H1 (cell line): ENCODE results near the gene GNAQ. TPM values are rescaled to one million over a fixed set of nuclear protein-coding genes. Genes with fewer than 3 reads are reported as not detected.

ENCODE experiments used
- CTCF ChIA-PET: fragments of 300-600 bp; sonication (Branson Sonifier 250); formaldehyde crosslinking; loops from one replicate; lab custom pipeline; 2021; ENCODE audit not compliant: partially characterized antibody; lab: Charles Lee
- POLR2A ChIA-PET: fragments of 300-600 bp; sonication (Branson Sonifier 250); formaldehyde crosslinking; loops from one replicate; lab custom pipeline; 2021; ENCODE audit warnings: inconsistent platforms; ENCODE audit not compliant: partially characterized antibody; lab: Charles Lee
- DNase-seq, 2 experiments: peaks; one replicate each; pipeline versions ENCODE4 v3.0.0 to v3.0.0-alpha.2; 2010 to 2022; ENCODE audit warnings: low spot score in 2 of 2, low read depth in 1 of 2, mixed read lengths in 1 of 2
- FAIRE-seq: peaks from 2 replicates; lab custom pipeline; 2011; peaks lifted over from hg19 to GRCh38; lab: Jason Lieb, UNC
- H2AFZ ChIP-seq: 2 replicates; pipeline ENCODE4 v1.8.1; 2012; ENCODE audit warnings: low read length, inconsistent platforms
- H2AK5ac ChIP-seq: 2 replicates; pipeline ENCODE4 v1.6.1; 2013; ENCODE audit warnings: low read depth, low read length
- H2BK120ac ChIP-seq: replicated peaks from 2 replicates; pipeline ENCODE3; 2013; ENCODE audit warnings: low read depth, low read length, inconsistent platforms
- H2BK12ac ChIP-seq: 2 replicates; pipeline ENCODE4 v1.6.1; 2013; ENCODE audit warnings: low read depth, low read length
- H2BK15ac ChIP-seq: 2 replicates; pipeline ENCODE4 v1.6.1; 2013; ENCODE audit warnings: low read length
- H2BK20ac ChIP-seq: 2 replicates; pipeline ENCODE4 v1.6.1; 2013; ENCODE audit warnings: low read length
- H2BK5ac ChIP-seq: 2 replicates; pipeline ENCODE4 v1.6.1; 2013; ENCODE audit warnings: low read depth, low read length
- H3K14ac ChIP-seq: 2 replicates; pipeline ENCODE4 v1.6.1; 2013; ENCODE audit warnings: inconsistent platforms; ENCODE audit not compliant: insufficient read length
- H3K18ac ChIP-seq: 2 replicates; pipeline ENCODE4 v1.6.1; 2013; ENCODE audit warnings: low read length; ENCODE audit errors: extremely low read depth
- H3K23ac ChIP-seq: 2 replicates; pipeline ENCODE4 v1.6.1; 2013; ENCODE audit warnings: inconsistent platforms; ENCODE audit not compliant: insufficient read length
- H3K23me2 ChIP-seq: 2 replicates; pipeline ENCODE4 v1.6.1; 2013; ENCODE audit warnings: low read depth, low read length
- H3K27ac ChIP-seq: 2 replicates; pipeline ENCODE4 v1.6.1; 2011; ENCODE audit warnings: low read depth, low read length, inconsistent platforms
- H3K27me3 ChIP-seq, 4 experiments: replicated peaks in 1 of 4; 1 replicate in 1 of 4; 2 replicates in 3 of 4; pipeline versions ENCODE4 v1.6.1 to v1.8.1; 2011 to 2013; ENCODE audit warnings: low read length in 3 of 4, mild to moderate bottlenecking in 3 of 4, inconsistent platforms in 2 of 4, mixed read lengths in 2 of 4, moderate library complexity in 1 of 4; ENCODE audit not compliant: control insufficient read depth in 3 of 4, insufficient read depth in 3 of 4; ENCODE audit errors: extremely low read depth in 1 of 4
- H3K36me3 ChIP-seq, 4 experiments: 2 replicates each; pipeline versions ENCODE4 v1.6.1 to v1.8.1; 2011 to 2013; ENCODE audit warnings: mild to moderate bottlenecking in 4 of 4, low read length in 3 of 4, moderate library complexity in 2 of 4, control low read depth in 1 of 4, inconsistent platforms in 1 of 4; ENCODE audit not compliant: insufficient read depth in 4 of 4, control insufficient read depth in 2 of 4
- H3K4ac ChIP-seq: replicated peaks from 2 replicates; pipeline ENCODE3; 2013; ENCODE audit warnings: low read length, low read depth, mixed read lengths, inconsistent platforms; ENCODE audit not compliant: insufficient read length
- H3K4me1 ChIP-seq, 4 experiments: replicated peaks in 1 of 4; 1 replicate in 1 of 4; 2 replicates in 3 of 4; pipeline versions ENCODE4 v1.6.1 to v1.8.1; 2011 to 2013; ENCODE audit warnings: low read length in 3 of 4, inconsistent platforms in 2 of 4, mixed read lengths in 1 of 4; ENCODE audit not compliant: insufficient read depth in 4 of 4, control insufficient read depth in 3 of 4
- H3K4me2 ChIP-seq, 2 experiments: 2 replicates each; pipeline versions ENCODE4 v1.6.1 to v1.8.1; 2011 to 2013; ENCODE audit warnings: low read depth in 2 of 2, low read length in 2 of 2, control low read depth in 1 of 2, inconsistent platforms in 1 of 2, mild to moderate bottlenecking in 1 of 2; ENCODE audit not compliant: insufficient read depth in 1 of 2
- H3K4me3 ChIP-seq, 4 experiments: fragments of 200-600, 300-600 bp in 1 of 4; sonication (generic), shearing (Covaris generic), sonication (Bioruptor Twin) in 1 of 4; 2 replicates each; pipeline versions ENCODE4 v1.5.1 to v1.8.1; 2011 to 2016; ENCODE audit warnings: low read length in 4 of 4, low read depth in 3 of 4, control low read depth in 2 of 4, inconsistent platforms in 2 of 4, mild to moderate bottlenecking in 2 of 4, mixed read lengths in 1 of 4, moderate library complexity in 1 of 4; ENCODE audit not compliant: insufficient read depth in 2 of 4; ENCODE audit errors: extremely low read depth in 1 of 4
- H3K56ac ChIP-seq: replicated peaks from 2 replicates; pipeline ENCODE3; 2013; ENCODE audit warnings: low read depth, mild to moderate bottlenecking, mixed read lengths, low read length, inconsistent platforms; ENCODE audit not compliant: insufficient read length
- H3K79me1 ChIP-seq: 2 replicates; pipeline ENCODE4 v1.6.1; 2013; ENCODE audit warnings: low read depth, low read length, control low read depth
- H3K79me2 ChIP-seq, 2 experiments: 2 replicates each; pipeline versions ENCODE4 v1.6.1 to v1.8.1; 2012 to 2013; ENCODE audit warnings: low read length in 2 of 2, mild to moderate bottlenecking in 2 of 2, inconsistent platforms in 1 of 2; ENCODE audit not compliant: insufficient read depth in 2 of 2, control insufficient read depth in 1 of 2
- H3K9ac ChIP-seq, 4 experiments: replicated peaks in 1 of 4; 1 replicate in 1 of 4; 2 replicates in 3 of 4; pipeline versions ENCODE4 v1.6.1 to v1.8.1; 2011 to 2013; ENCODE audit warnings: low read depth in 3 of 4, low read length in 3 of 4, control low read depth in 2 of 4, mild to moderate bottlenecking in 2 of 4, moderate library complexity in 2 of 4, inconsistent platforms in 1 of 4; ENCODE audit errors: extremely low read depth in 1 of 4
- H3K9me3 ChIP-seq, 2 experiments: 2 replicates each; pipeline versions ENCODE4 v1.6.1 to v1.8.1; 2012 to 2013; ENCODE audit warnings: mild to moderate bottlenecking in 2 of 2, moderate library complexity in 2 of 2, control low read depth in 1 of 2, inconsistent platforms in 1 of 2, low read depth in 1 of 2, low read length in 1 of 2, mixed read lengths in 1 of 2; ENCODE audit not compliant: insufficient read depth in 2 of 2
- H4K20me1 ChIP-seq, 2 experiments: replicated peaks in 1 of 2; 2 replicates each; pipeline versions ENCODE3 to v1.8.1; 2011 to 2013; ENCODE audit warnings: inconsistent platforms in 2 of 2, low read length in 2 of 2, mild to moderate bottlenecking in 1 of 2; ENCODE audit not compliant: insufficient read depth in 2 of 2, control insufficient read depth in 1 of 2
- H4K5ac ChIP-seq: 2 replicates; pipeline ENCODE4 v1.6.1; 2013; ENCODE audit warnings: low read length, low read depth, mixed read lengths, inconsistent platforms; ENCODE audit not compliant: insufficient read length
- H4K8ac ChIP-seq: 2 replicates; pipeline ENCODE4 v1.8.0; 2013; ENCODE audit warnings: mild to moderate bottlenecking, moderate library complexity, low read length, inconsistent platforms; ENCODE audit not compliant: insufficient read depth; ENCODE audit errors: extremely low read depth
- H4K91ac ChIP-seq: replicated peaks from 2 replicates; pipeline ENCODE3; 2013; ENCODE audit warnings: low read length, mixed read lengths, inconsistent platforms; ENCODE audit not compliant: insufficient read length
- CHD2 ChIP-seq: IDR thresholded peaks from 2 replicates; pipeline ENCODE4 v1.6.1; 2012; ENCODE audit warnings: low read length, improper control_type of control experiment
- EP300 ChIP-seq, 2 experiments: IDR thresholded peaks; 1 replicate in 1 of 2; 2 replicates in 1 of 2; pipeline ENCODE4 v1.6.1; 2011 to 2012; ENCODE audit warnings: low read depth in 2 of 2, low read length in 2 of 2, mild to moderate bottlenecking in 2 of 2, borderline replicate concordance in 1 of 2, inconsistent platforms in 1 of 2, moderate library complexity in 1 of 2
- GABPA ChIP-seq: IDR thresholded peaks from 2 replicates; pipeline ENCODE4 v1.6.1; 2011; ENCODE audit warnings: mild to moderate bottlenecking, low read length, moderate library complexity, borderline replicate concordance; ENCODE audit not compliant: insufficient read depth
- JUN ChIP-seq: IDR thresholded peaks from 2 replicates; pipeline ENCODE4 v1.6.1; 2011; ENCODE audit warnings: low read depth, mild to moderate bottlenecking, improper control_type of control experiment, low read length
- KDM1A ChIP-seq: fragments of 200-600, 300-600 bp; sonication (generic); IDR thresholded peaks from 2 replicates; pipeline ENCODE4 v1.7.1; 2016; ENCODE audit warnings: mild to moderate bottlenecking, low read length, borderline replicate concordance
- KDM4A ChIP-seq: IDR thresholded peaks from one replicate; pipeline ENCODE4 v1.7.1; 2012; ENCODE audit warnings: low read depth, mild to moderate bottlenecking, moderate library complexity, low read length, inconsistent platforms; ENCODE audit not compliant: severe bottlenecking
- MAFK ChIP-seq: IDR thresholded peaks from 2 replicates; pipeline ENCODE4 v1.6.1; 2012; ENCODE audit warnings: low read depth, mild to moderate bottlenecking, improper control_type of control experiment, low read length
- NRF1 ChIP-seq: IDR thresholded peaks from 2 replicates; pipeline ENCODE4 v1.6.1; 2011; ENCODE audit warnings: mild to moderate bottlenecking, low read depth, low read length, improper control_type of control experiment
- POLR2A ChIP-seq, 2 experiments: IDR thresholded peaks; 1 replicate in 1 of 2; 2 replicates in 1 of 2; pipeline ENCODE4 v1.6.1; 2011; ENCODE audit warnings: low read depth in 2 of 2, low read length in 2 of 2, mild to moderate bottlenecking in 2 of 2; ENCODE audit errors: control extremely low read depth in 1 of 2
- RBBP5 ChIP-seq: IDR thresholded peaks from 2 replicates; pipeline ENCODE4 v1.7.1; 2012; ENCODE audit warnings: low read depth, mild to moderate bottlenecking, inconsistent platforms, low read length, moderate library complexity, borderline replicate concordance
- SIRT6 ChIP-seq: IDR thresholded peaks from one replicate; pipeline ENCODE4 v1.7.1; 2012; ENCODE audit warnings: low read length, inconsistent platforms
- TAF1 ChIP-seq: IDR thresholded peaks from 2 replicates; pipeline ENCODE4 v1.6.1; 2011; ENCODE audit warnings: mild to moderate bottlenecking, low read depth, low read length
- WGBS, 2 experiments: shearing (Covaris generic) in 1 of 2; methylation state at CpG; one replicate each; pipeline versions ENCODE4 v1.1.6 to v1.1.7; 2013 to 2015; ENCODE audit warnings: low lambda C conversion rate in 2 of 2, mixed read lengths in 2 of 2, inconsistent platforms in 1 of 2, low coverage in 1 of 2, missing lambda C conversion rate in 1 of 2; ENCODE audit not compliant: insufficient replicate concordance in 2 of 2, insufficient coverage in 1 of 2, insufficient read length in 1 of 2; ENCODE audit errors: extremely low coverage in 1 of 2, missing lambda C conversion rate in 1 of 2; 5-methylcytosine and 5-hydroxymethylcytosine counted together
- polyA plus RNA-seq, 7 experiments: library from polyadenylated mRNA; depleted of rRNA in 3 of 7; stranded (reverse) in 5 of 7; unstranded in 2 of 7; fragments of >200 nt in 5 of 7; fragments of 200-250 nt in 2 of 7; gene quantifications; 1 replicate in 5 of 7; 2 replicates in 1 of 7; 4 replicates in 1 of 7; pipeline versions ENCODE4 v1.2.1 to v1.2.3, GENCODE V29; 2011 to 2013; ENCODE audit warnings: missing spikeins in 2 of 7, mixed read lengths in 2 of 7
- total RNA-seq: library from RNA; stranded (reverse); fragmentation: NEBNext Ultra II Directional; extraction: Animal tissue kit (Norgen Biotek cat#: 25700); gene quantifications from 2 replicates; pipeline ENCODE4 v1.2.1, GENCODE V29; 2021
- TF ChIP-seq, protein P1 (sequence below): IDR thresholded peaks from 2 replicates; pipeline ENCODE4 v1.6.1; 2012; ENCODE audit warnings: low read length, inconsistent platforms

GNAQ gene
- total and polyA plus RNA-seq, 2 of the 8 experiments (the other 6 are each of a cell fraction or from before 2014, with no cell fraction given): 22.8 to 63.8 TPM

DNA sequence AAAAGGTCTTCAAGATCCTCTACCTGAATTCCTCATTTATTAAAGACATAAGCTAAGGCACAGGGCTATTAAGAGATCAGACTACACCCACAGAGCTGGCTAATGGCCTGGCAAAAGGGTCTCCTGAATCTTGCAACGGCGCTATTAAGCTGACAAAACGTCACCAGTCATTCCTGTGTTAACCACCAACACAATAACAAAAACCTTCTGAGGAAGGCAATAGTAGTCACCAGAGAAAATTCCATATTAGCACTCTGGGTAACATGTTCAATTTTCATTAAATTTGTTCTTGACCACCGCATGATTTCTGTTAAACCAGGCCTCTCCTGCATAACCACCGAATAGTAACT is 77.0 kb downstream of the GNAQ start:
- H4K20me1 ChIP-seq: peaks cover 3 to 5% of the 10 kb centered on the region in 2 experiments
- H3K27ac ChIP-seq: no peak overlapping the region
- H3K4ac ChIP-seq: no peak overlapping the region
- no peak overlapping the region for H4K5ac ChIP-seq
- CTCF ChIA-PET: interaction anchor here (0.6 to 0.7 kb wide), 2 partner anchors 63 to 190 kb away, joined by 3 read pairs; no protein-coding TSS in a partner anchor
- no peak overlapping the region for H3K4me3 ChIP-seq
- H3K79me2 ChIP-seq: peaks cover 0 to 76% of the 10 kb centered on the region in 2 experiments; a peak in 3 of 4 replicates
- H4K91ac ChIP-seq: no peak overlapping the region
- 92% methylated on average over 5 of the region's 5 CpGs; no CpG with 5 or more reads in 1 of the 2 experiments for WGBS, 2 experiments
- POLR2A ChIA-PET: no interaction called here
- no peaks in the 10 kb centered on the region for H3K23me2 ChIP-seq
- no peak overlapping the region for H3K18ac ChIP-seq
- no peak overlapping the region for H2BK15ac ChIP-seq
- no peak overlapping the region for H2BK120ac ChIP-seq
- H3K27me3 ChIP-seq: no peaks in the 10 kb centered on the region
- H3K56ac ChIP-seq: no peak overlapping the region
- H3K4me1 ChIP-seq: peaks cover 2 to 22% (median 11%) of the 10 kb centered on the region in 4 experiments
- peaks cover 2% of the 10 kb centered on the region; the same call in 1 of the 2 replicates for H3K79me1 ChIP-seq
- no peaks in the 10 kb centered on the region for H3K9me3 ChIP-seq
- H3K23ac ChIP-seq: no peak overlapping the region
- no peaks in the 10 kb centered on the region for H3K36me3 ChIP-seq
- H3K4me2 ChIP-seq: no peak overlapping the region
- FAIRE-seq (no peak), DNase-seq (no peak)
- no peak overlapping the region for H2AK5ac ChIP-seq
- no peak overlapping the region for H3K9ac ChIP-seq
- H2BK12ac ChIP-seq: no peak overlapping the region
- no peak overlapping the region for H2BK20ac ChIP-seq
- H4K8ac ChIP-seq: no peak overlapping the region
- H3K14ac ChIP-seq: no peak overlapping the region
- no peak overlapping the region for H2AFZ ChIP-seq
- no peak overlapping the region for H2BK5ac ChIP-seq
- no peak for TF ChIP-seq KDM1A
- no peak for TF ChIP-seq MAFK
- TF ChIP-seq SIRT6: no peak
- no peak for TF ChIP-seq JUN
- TF ChIP-seq RBBP5: no peak
- TF ChIP-seq, protein P1, sequence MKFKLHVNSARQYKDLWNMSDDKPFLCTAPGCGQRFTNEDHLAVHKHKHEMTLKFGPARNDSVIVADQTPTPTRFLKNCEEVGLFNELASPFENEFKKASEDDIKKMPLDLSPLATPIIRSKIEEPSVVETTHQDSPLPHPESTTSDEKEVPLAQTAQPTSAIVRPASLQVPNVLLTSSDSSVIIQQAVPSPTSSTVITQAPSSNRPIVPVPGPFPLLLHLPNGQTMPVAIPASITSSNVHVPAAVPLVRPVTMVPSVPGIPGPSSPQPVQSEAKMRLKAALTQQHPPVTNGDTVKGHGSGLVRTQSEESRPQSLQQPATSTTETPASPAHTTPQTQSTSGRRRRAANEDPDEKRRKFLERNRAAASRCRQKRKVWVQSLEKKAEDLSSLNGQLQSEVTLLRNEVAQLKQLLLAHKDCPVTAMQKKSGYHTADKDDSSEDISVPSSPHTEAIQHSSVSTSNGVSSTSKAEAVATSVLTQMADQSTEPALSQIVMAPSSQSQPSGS: no peak
- TF ChIP-seq NRF1: no peak
- TF ChIP-seq GABPA: no peak
- TF ChIP-seq POLR2A (IDR thresholded peaks at IDR 0.05; ENCODE audit: control extremely low read depth in 1 of 2, low read depth in 2 of 2, low read length in 2 of 2): no peak
- TF ChIP-seq CHD2: no peak
- TF ChIP-seq TAF1: no peak
- no peak for TF ChIP-seq KDM4A
- no peak for TF ChIP-seq EP300 (IDR thresholded peaks at IDR 0.05; ENCODE audit: borderline replicate concordance in 1 of 2, low read depth in 2 of 2, low read length in 2 of 2)
